GM23248 (cell line): Measurements from ENCODE around the gene C18orf32.

ENCODE experiments used
- EZH2 ChIP-seq: fragments of 200-600 bp; sonication (generic); IDR thresholded peaks from 2 replicates; pipeline ENCODE4 v1.6.1; 2018; ENCODE audit warnings: antibody characterized with exemption, mild to moderate bottlenecking; ENCODE audit not compliant: insufficient read depth, poor library complexity, severe bottlenecking
- EZH2phosphoT487 ChIP-seq: fragments of 200-600 bp; sonication (generic); IDR thresholded peaks from 2 replicates; pipeline ENCODE4 v1.6.1; 2018; ENCODE audit warnings: antibody characterized with exemption, moderate library complexity, mild to moderate bottlenecking, low read depth; ENCODE audit not compliant: insufficient read depth

DNA sequence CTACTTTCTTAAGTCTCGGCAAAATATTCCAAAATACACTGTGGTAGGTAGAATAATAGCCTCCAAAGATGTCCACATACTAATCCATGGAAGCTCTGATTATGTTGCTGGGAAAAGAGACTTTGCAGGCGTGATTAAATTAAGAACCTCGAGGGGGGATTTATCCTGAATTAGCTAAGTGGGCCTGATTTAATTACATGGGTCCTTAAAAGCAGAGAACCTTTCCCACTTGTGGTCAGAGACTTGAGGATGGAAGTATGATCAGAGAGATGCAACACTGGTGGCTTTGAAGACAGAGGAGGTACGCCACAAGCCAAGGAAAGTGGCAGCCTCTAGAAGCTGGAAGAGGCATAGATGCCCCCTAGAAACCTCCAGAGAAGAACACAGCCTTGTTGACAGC lies 29.4 kb downstream of the C18orf32 start:
- TF ChIP-seq EZH2 (no peak), EZH2phosphoT487 (no peak)
